Osteocyte (in vitro differentiated cells): ENCODE data around the gene IDE. TPM values are rescaled to one million over a fixed set of nuclear protein-coding genes. Genes with fewer than 3 reads are reported as not detected.

Experiments
- DNase-seq: peaks from one replicate; pipeline ENCODE4 v3.0.0; 2021; ENCODE audit warnings: mixed read lengths; ENCODE audit not compliant: unreplicated experiment; ENCODE audit errors: extremely low spot score
- H3K27ac Mint-ChIP-seq: one replicate; pipeline ENCODE4 v1.8.0; 2021; ENCODE audit warnings: mild to moderate bottlenecking, mixed read lengths; ENCODE audit not compliant: unreplicated experiment
- H3K27me3 Mint-ChIP-seq: one replicate; pipeline ENCODE4 v1.8.0; 2021; ENCODE audit warnings: mixed read lengths; ENCODE audit not compliant: unreplicated experiment
- H3K36me3 Mint-ChIP-seq: one replicate; pipeline ENCODE4 v1.8.0; 2021; ENCODE audit warnings: mixed read lengths; ENCODE audit not compliant: unreplicated experiment
- H3K4me1 Mint-ChIP-seq: one replicate; pipeline ENCODE4 v1.8.0; 2021; ENCODE audit warnings: mixed read lengths; ENCODE audit not compliant: unreplicated experiment
- H3K4me3 Mint-ChIP-seq: one replicate; pipeline ENCODE4 v1.8.0; 2021; ENCODE audit warnings: mild to moderate bottlenecking, moderate library complexity, mixed read lengths; ENCODE audit not compliant: unreplicated experiment
- H3K9me3 Mint-ChIP-seq: one replicate; pipeline ENCODE4 v1.8.0; 2021; ENCODE audit warnings: mixed read lengths; ENCODE audit not compliant: unreplicated experiment
- total RNA-seq: library from RNA; stranded (reverse); gene quantifications from 2 replicates; pipeline ENCODE4 v1.2.1, GENCODE V29; 2021
- TF ChIP-seq, protein P1 (sequence below): fragments of 200-600 bp; sonication (generic); IDR thresholded peaks from 2 replicates; pipeline ENCODE4 v1.5.0; 2021; ENCODE audit warnings: antibody characterized with exemption, mild to moderate bottlenecking, moderate library complexity

IDE gene
- total RNA-seq, 1 donor from 2014 or later = 42.4 TPM

GRCh38 chr10:92517034-92517655 is 56.7 kb downstream of the IDE start:
- Mint-ChIP-seq H3K4me1 (peaks cover 2% of the 10 kb centered on the region), H3K9me3 (no peaks in the 10 kb centered on the region), H3K27me3 (no peaks in the 10 kb centered on the region), H3K27ac (no peak overlapping the region), H3K4me3 (no peak overlapping the region), H3K36me3 (peaks cover 20% of the 10 kb centered on the region)
- TF ChIP-seq, protein P1, sequence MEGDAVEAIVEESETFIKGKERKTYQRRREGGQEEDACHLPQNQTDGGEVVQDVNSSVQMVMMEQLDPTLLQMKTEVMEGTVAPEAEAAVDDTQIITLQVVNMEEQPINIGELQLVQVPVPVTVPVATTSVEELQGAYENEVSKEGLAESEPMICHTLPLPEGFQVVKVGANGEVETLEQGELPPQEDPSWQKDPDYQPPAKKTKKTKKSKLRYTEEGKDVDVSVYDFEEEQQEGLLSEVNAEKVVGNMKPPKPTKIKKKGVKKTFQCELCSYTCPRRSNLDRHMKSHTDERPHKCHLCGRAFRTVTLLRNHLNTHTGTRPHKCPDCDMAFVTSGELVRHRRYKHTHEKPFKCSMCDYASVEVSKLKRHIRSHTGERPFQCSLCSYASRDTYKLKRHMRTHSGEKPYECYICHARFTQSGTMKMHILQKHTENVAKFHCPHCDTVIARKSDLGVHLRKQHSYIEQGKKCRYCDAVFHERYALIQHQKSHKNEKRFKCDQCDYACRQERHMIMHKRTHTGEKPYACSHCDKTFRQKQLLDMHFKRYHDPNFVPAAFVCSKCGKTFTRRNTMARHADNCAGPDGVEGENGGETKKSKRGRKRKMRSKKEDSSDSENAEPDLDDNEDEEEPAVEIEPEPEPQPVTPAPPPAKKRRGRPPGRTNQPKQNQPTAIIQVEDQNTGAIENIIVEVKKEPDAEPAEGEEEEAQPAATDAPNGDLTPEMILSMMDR = peak; percentile 87
- DNase-seq = no peak

GRCh38 chr10:92508866-92509265 is 65.0 kb downstream of the IDE start:
- no peak for DNase-seq
- Mint-ChIP-seq H3K36me3 (peaks cover 31% of the 10 kb centered on the region), H3K27me3 (no peaks in the 10 kb centered on the region), H3K4me3 (no peak overlapping the region), H3K4me1 (no peaks in the 10 kb centered on the region), H3K27ac (no peak overlapping the region), H3K9me3 (no peaks in the 10 kb centered on the region)
- TF ChIP-seq, protein P1 = no peak

GRCh38 chr10:92506336-92506735 is 67.6 kb downstream of the IDE start:
- Mint-ChIP-seq H3K4me3 (no peak overlapping the region), H3K4me1 (peaks cover 6% of the 10 kb centered on the region), H3K27ac (no peak overlapping the region), H3K9me3 (no peaks in the 10 kb centered on the region), H3K36me3 (peaks cover 31% of the 10 kb centered on the region), H3K27me3 (no peaks in the 10 kb centered on the region)
- TF ChIP-seq, protein P1 = no peak
- DNase-seq = no peak

DNA sequence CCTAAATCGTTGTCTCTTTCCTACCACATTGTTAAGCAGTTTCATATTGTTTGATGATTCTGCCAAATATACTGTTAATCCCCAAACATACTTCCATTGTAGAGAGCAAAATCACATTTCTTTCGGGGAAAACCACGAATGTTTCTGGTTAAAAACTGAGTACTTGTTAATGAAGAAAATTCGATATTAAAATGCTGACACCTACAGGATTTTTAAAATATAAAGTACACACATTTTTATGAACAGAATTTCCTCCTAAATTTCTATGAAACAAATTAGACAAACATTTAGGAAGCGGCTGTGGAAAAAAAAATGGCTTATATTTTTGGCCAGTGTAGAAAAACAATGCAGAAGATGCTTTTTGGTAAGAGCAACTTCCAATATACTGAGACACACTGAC is 68.8 kb downstream of the IDE start:
- no peak for DNase-seq
- H3K9me3 Mint-ChIP-seq = no peaks in the 10 kb centered on the region
- no peaks in the 10 kb centered on the region for H3K27me3 Mint-ChIP-seq
- TF ChIP-seq, protein P1 = no peak
- no peak overlapping the region for H3K27ac Mint-ChIP-seq
- H3K4me1 Mint-ChIP-seq = peaks cover 6% of the 10 kb centered on the region
- no peak overlapping the region for H3K4me3 Mint-ChIP-seq
- H3K36me3 Mint-ChIP-seq = peaks cover 37% of the 10 kb centered on the region

- DNase-seq = no peak
- TF ChIP-seq, protein P1 = no peak
- Mint-ChIP-seq H3K36me3 (peaks cover 35% of the 10 kb centered on the region), H3K4me3 (no peak overlapping the region), H3K27me3 (no peaks in the 10 kb centered on the region), H3K4me1 (peaks cover 6% of the 10 kb centered on the region), H3K27ac (no peak overlapping the region), H3K9me3 (no peaks in the 10 kb centered on the region)
These were observed 71.5 kb downstream of the IDE start for GRCh38 chr10:92502296-92502808.
